Tibial artery (tissue), 4 donors: ENCODE data around the gene TSPAN3.

Source experiments
- DNase-seq, 2 donors: peaks; one replicate each; pipeline ENCODE4 v3.0.0-alpha.2; 2019
- H3K27ac ChIP-seq, 2 donors: fragments of 200-600 bp; sonication (generic) in 1 of 2; 1 replicate in 1 of 2; 2 replicates in 1 of 2; pipeline ENCODE4 v1.5.1; 2018 to 2019; ENCODE audit warnings: mild to moderate bottlenecking in 1 of 2
- H3K27me3 ChIP-seq, 2 donors: fragments of 200-600 bp; sonication (generic) in 1 of 2; one replicate each; pipeline versions ENCODE4 v1.5.1 to v1.6.0; 2016 to 2019
- H3K36me3 ChIP-seq, 3 donors: fragments of 200-600 bp; sonication (generic) in 2 of 3; one replicate each; pipeline ENCODE4 v1.5.1; 2016 to 2019; ENCODE audit warnings: mild to moderate bottlenecking in 2 of 3
- H3K4me1 ChIP-seq, 4 donors: fragments of 200-600 bp; sonication (generic) in 2 of 4; 1 replicate in 3 of 4; 2 replicates in 1 of 4; pipeline ENCODE4 v1.5.1; 2016 to 2019
- H3K4me3 ChIP-seq, 2 donors: fragments of 200-600 bp; sonication (generic) in 1 of 2; 1 replicate in 1 of 2; 2 replicates in 1 of 2; pipeline ENCODE4 v1.5.1; 2018 to 2019; ENCODE audit warnings: mild to moderate bottlenecking in 2 of 2
- H3K9me3 ChIP-seq, 3 donors: fragments of 200-600 bp; sonication (generic) in 1 of 3; one replicate each; pipeline ENCODE4 v1.5.1; 2016 to 2019
- CTCF ChIP-seq, 2 experiments: fragments of 200-600 bp in 1 of 2; fragments of 450-650 bp in 1 of 2; IDR thresholded peaks; one replicate each; pipeline ENCODE4 v1.5.1; 2017 to 2019; ENCODE audit warnings: antibody characterized with exemption in 2 of 2, mild to moderate bottlenecking in 1 of 2, moderate library complexity in 1 of 2
- intact Hi-C: fragments of 100-400 bp; cut with DNase I; formaldehyde crosslinking; loops from one replicate; pipeline ENCODE4 v1.15.0; 2023; ENCODE audit warnings: low total_unique reads

Gene TSPAN3

DNA sequence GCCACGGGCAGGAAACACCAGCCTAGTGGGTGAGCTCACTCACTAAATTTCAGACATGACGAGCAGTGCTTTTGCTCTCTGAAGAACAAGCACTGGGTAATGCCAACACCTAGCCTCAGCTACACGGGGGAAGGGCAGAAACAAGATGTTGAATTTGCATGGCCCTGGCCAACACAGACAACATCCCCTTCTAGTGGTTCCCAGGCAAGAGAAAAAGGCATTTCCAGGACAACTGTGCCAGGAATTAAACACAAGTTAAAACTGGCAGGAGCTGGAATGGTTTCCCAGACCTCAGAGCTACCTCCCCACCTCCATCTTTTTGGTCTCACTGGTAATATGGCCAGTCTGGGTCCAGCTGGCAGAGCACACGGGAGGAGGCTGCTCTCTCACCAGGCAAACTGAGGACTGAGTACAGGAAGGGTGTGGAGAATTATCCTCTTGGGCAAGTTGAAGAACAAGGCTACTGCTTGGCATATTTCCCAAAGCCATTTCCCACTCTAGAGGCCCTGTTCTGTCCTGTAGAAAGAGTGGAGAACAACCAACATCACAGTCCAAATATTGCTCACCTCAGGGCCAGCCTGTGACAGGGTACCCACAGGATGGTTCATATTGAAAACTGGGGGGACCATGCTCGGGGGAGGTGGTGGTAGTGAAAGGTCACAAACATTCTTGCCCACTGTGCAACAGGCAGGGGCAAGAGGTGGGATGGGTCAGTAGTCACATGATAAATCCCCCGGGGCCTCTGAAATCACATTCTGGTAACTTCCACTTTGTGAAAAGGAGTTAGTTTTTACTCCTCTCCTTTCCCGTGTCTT, 26.5 kb downstream of the TSPAN3 start:
- no peak for TF ChIP-seq CTCF (IDR thresholded peaks at IDR 0.05)
- Histone ChIP-seq H3K4me1 (peaks cover 0 to 15% (median 2%) of the 10 kb centered on the region in 4 donors), H3K9me3 (no peaks in the 10 kb centered on the region), H3K4me3 (no peak overlapping the region), H3K27ac (no peak overlapping the region), H3K36me3 (peaks cover 10 to 43% (median 40%) of the 10 kb centered on the region in 3 donors), H3K27me3 (no peaks in the 10 kb centered on the region)
- intact Hi-C loops = no loop called here
- no peak for DNase-seq

GRCh38 chr15:77042955-77043920, 27.7 kb downstream of the TSPAN3 start:
- H3K27me3 ChIP-seq = no peaks in the 10 kb centered on the region
- H3K4me1 ChIP-seq = peaks cover 0 to 9% (median 2%) of the 10 kb centered on the region in 4 donors
- intact Hi-C loops = no loop called here
- no peak for TF ChIP-seq CTCF (IDR thresholded peaks at IDR 0.05)
- no peak for DNase-seq
- peaks cover 10 to 52% (median 43%) of the 10 kb centered on the region in 3 donors for H3K36me3 ChIP-seq
- no peak overlapping the region for H3K27ac ChIP-seq
- H3K4me3 ChIP-seq = no peak overlapping the region
- H3K9me3 ChIP-seq = no peaks in the 10 kb centered on the region

GRCh38 chr15:77042245-77042919, 28.5 kb downstream of the TSPAN3 start:
- intact Hi-C loops = no loop called here

DNA sequence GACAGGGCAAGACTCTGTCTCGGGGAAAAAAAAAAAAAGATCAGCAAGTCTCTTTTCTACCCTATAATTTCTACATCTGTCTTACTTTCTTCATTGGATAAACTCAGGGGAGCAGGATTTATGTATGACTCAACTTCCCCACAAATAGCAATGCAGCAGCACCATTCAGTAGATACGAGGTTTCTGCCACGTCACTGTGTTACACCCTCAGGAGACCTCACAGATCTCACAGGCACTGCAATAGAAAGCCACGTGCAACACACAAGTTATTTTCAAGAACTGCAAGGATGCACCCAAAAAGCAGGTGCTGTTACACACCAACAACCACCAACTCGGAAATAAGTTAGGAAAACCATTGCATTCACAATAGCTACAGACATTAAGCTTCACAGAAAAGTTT, 30.2 kb downstream of the TSPAN3 start:
- H3K27me3 ChIP-seq = no peaks in the 10 kb centered on the region
- no peak overlapping the region for H3K4me3 ChIP-seq
- TF ChIP-seq CTCF (IDR thresholded peaks at IDR 0.05) = no peak
- no peak for DNase-seq
- intact Hi-C loops = no loop called here
- H3K9me3 ChIP-seq = no peaks in the 10 kb centered on the region
- H3K36me3 ChIP-seq = peaks cover 5 to 43% (median 43%) of the 10 kb centered on the region in 3 donors
- H3K27ac ChIP-seq = no peak overlapping the region
- H3K4me1 ChIP-seq = peaks cover 0 to 9% (median 2%) of the 10 kb centered on the region in 4 donors

More at GRCh38 chr15:77042245-77042919, 28.5 kb downstream of the TSPAN3 start:
- DNase-seq = no peak
- Histone ChIP-seq H3K27ac (no peak overlapping the region), H3K9me3 (no peaks in the 10 kb centered on the region), H3K4me1 (peaks cover 0 to 9% (median 2%) of the 10 kb centered on the region in 4 donors), H3K27me3 (no peaks in the 10 kb centered on the region), H3K4me3 (no peak overlapping the region), H3K36me3 (peaks cover 10 to 50% (median 48%) of the 10 kb centered on the region in 3 donors)
- TF ChIP-seq CTCF (IDR thresholded peaks at IDR 0.05) = no peak

- DNase-seq = no peak
- no peak for TF ChIP-seq CTCF (IDR thresholded peaks at IDR 0.05)
These were observed 31.1 kb downstream of the TSPAN3 start for GRCh38 chr15:77039848-77040247.

More at GRCh38 chr15:77039848-77040247, 31.1 kb downstream of the TSPAN3 start:
- no peaks in the 10 kb centered on the region for H3K27me3 ChIP-seq
- H3K27ac ChIP-seq = no peak overlapping the region
- intact Hi-C loops = no loop called here
- H3K4me1 ChIP-seq = peaks cover 0 to 9% (median 5%) of the 10 kb centered on the region in 4 donors
- H3K9me3 ChIP-seq = no peaks in the 10 kb centered on the region
- peaks cover 5 to 41% (median 35%) of the 10 kb centered on the region in 3 donors for H3K36me3 ChIP-seq
- H3K4me3 ChIP-seq = no peak overlapping the region
